WTC11 (cell line): ENCODE measurements around the gene DDX51. TPM values are rescaled to one million over a fixed set of nuclear protein-coding genes. Genes with fewer than 3 reads are reported as not detected.

Source experiments
- ATAC-seq: fragments of 200-7000 bp; cut with Tn5 transposase; 2 replicates; pipeline ENCODE4 v1.10.0; 2021; ENCODE audit warnings: mild to moderate bottlenecking, moderate library complexity
- CTCF ChIA-PET: fragments of 300-600 bp; sonication (Branson Sonifier 250); formaldehyde crosslinking; loops from one replicate; lab custom pipeline; 2021; ENCODE audit warnings: antibody characterized with exemption; lab: Charles Lee
- POLR2A ChIA-PET: fragments of 350-600 bp; sonication (Branson Sonifier 250); formaldehyde crosslinking; loops from one replicate; lab custom pipeline; 2021; ENCODE audit warnings: antibody characterized with exemption; lab: Charles Lee
- DNase-seq: peaks from one replicate; pipeline ENCODE4 v3.0.0; 2021; ENCODE audit warnings: low spot score
- H3K27ac Mint-ChIP-seq: 2 replicates; pipeline ENCODE4 v1.8.0; 2021; ENCODE audit warnings: mixed read lengths
- H3K27me3 Mint-ChIP-seq: 2 replicates; pipeline ENCODE4 v1.8.0; 2021; ENCODE audit warnings: low read depth, mild to moderate bottlenecking, moderate library complexity, mixed read lengths
- H3K36me3 Mint-ChIP-seq: 2 replicates; pipeline ENCODE4 v1.8.0; 2021; ENCODE audit warnings: mixed read lengths
- H3K4me1 Mint-ChIP-seq: 2 replicates; pipeline ENCODE4 v1.8.0; 2022; ENCODE audit warnings: mixed read lengths
- H3K4me3 Mint-ChIP-seq: 2 replicates; pipeline ENCODE4 v1.8.0; 2021; ENCODE audit warnings: mild to moderate bottlenecking, moderate library complexity, mixed read lengths
- H3K9me3 Mint-ChIP-seq: 2 replicates; pipeline ENCODE4 v1.8.0; 2021; ENCODE audit warnings: mixed read lengths
- FOXK1 ChIP-seq: sonication (generic); formaldehyde crosslinking; IDR thresholded peaks from 2 replicates; pipeline ENCODE4 v1.8.0; 2022; ENCODE audit warnings: mild to moderate bottlenecking, moderate library complexity, missing genetic modification reagents
- FOXP1 ChIP-seq: sonication (generic); formaldehyde crosslinking; IDR thresholded peaks from 2 replicates; pipeline ENCODE4 v1.8.0; 2022; ENCODE audit warnings: missing genetic modification reagents, mild to moderate bottlenecking, moderate library complexity, borderline replicate concordance
- GTF2I ChIP-seq: fragments of 250-450 bp; sonication (Bioruptor Pico); conservative IDR thresholded peaks from 2 replicates; pipeline ENCODE4 v1.4.0; 2021; ENCODE audit warnings: mild to moderate bottlenecking
- HMGA2 ChIP-seq: fragments of 250-450 bp; sonication (Bioruptor Pico); IDR thresholded peaks from 2 replicates; pipeline ENCODE4 v1.4.0; 2021; ENCODE audit warnings: mild to moderate bottlenecking, moderate library complexity
- MYBL2 ChIP-seq: sonication (generic); formaldehyde crosslinking; IDR thresholded peaks from 2 replicates; pipeline ENCODE4 v1.8.1; 2023; ENCODE audit warnings: mild to moderate bottlenecking, moderate library complexity, missing genetic modification reagents
- NFATC4 ChIP-seq: fragments of 250-450 bp; sonication (Bioruptor Pico); IDR thresholded peaks from 2 replicates; pipeline ENCODE4 v1.9.0; 2021; ENCODE audit warnings: mild to moderate bottlenecking
- NR1H2 ChIP-seq: sonication (generic); formaldehyde crosslinking; IDR thresholded peaks from 2 replicates; pipeline ENCODE4 v1.9.0; 2021; ENCODE audit warnings: mild to moderate bottlenecking, moderate library complexity, missing genetic modification reagents
- SMAD3 ChIP-seq: sonication (generic); formaldehyde crosslinking; IDR thresholded peaks from 2 replicates; pipeline ENCODE4 v1.8.0; 2022; ENCODE audit warnings: missing genetic modification reagents, mild to moderate bottlenecking, borderline replicate concordance
- SMAD4 ChIP-seq: sonication (generic); formaldehyde crosslinking; IDR thresholded peaks from 2 replicates; pipeline ENCODE4 v1.8.0; 2022; ENCODE audit warnings: mild to moderate bottlenecking, missing genetic modification reagents
- ZNF232 ChIP-seq: sonication (generic); formaldehyde crosslinking; IDR thresholded peaks from 2 replicates; pipeline ENCODE4 v1.8.0; 2022; ENCODE audit warnings: mild to moderate bottlenecking, missing genetic modification reagents
- ZNF396 ChIP-seq: fragments of 250-450 bp; sonication (Bioruptor Pico); IDR thresholded peaks from 2 replicates; pipeline ENCODE4 v1.8.0; 2021; ENCODE audit warnings: mild to moderate bottlenecking, moderate library complexity, borderline replicate concordance
- ZNF416 ChIP-seq: fragments of 250-450 bp; sonication (Bioruptor Pico); IDR thresholded peaks from 2 replicates; pipeline ENCODE4 v1.9.0; 2021; ENCODE audit warnings: mild to moderate bottlenecking, inconsistent platforms
- ZNF423 ChIP-seq: fragments of 250-450 bp; sonication (Bioruptor Pico); IDR thresholded peaks from 2 replicates; pipeline ENCODE4 v2.1.2; 2022; ENCODE audit warnings: mild to moderate bottlenecking, moderate library complexity
- ZNF671 ChIP-seq: fragments of 250-450 bp; sonication (Bioruptor Pico); IDR thresholded peaks from 2 replicates; pipeline ENCODE4 v1.8.0; 2021; ENCODE audit warnings: mild to moderate bottlenecking
- total RNA-seq: library from RNA; stranded (reverse); gene quantifications from 3 replicates; pipeline ENCODE4 v1.2.3, GENCODE V29; 2021
- TF ChIP-seq, protein P1 (sequence below): sonication (generic); formaldehyde crosslinking; IDR thresholded peaks from 2 replicates; pipeline ENCODE4 v1.8.0; 2022; ENCODE audit warnings: mild to moderate bottlenecking, missing genetic modification reagents
- TF ChIP-seq, protein P2 (sequence below): sonication (generic); formaldehyde crosslinking; IDR thresholded peaks from 2 replicates; pipeline ENCODE4 v1.8.0; 2023; ENCODE audit warnings: mild to moderate bottlenecking, missing genetic modification reagents
- TF ChIP-seq, protein P3 (sequence below): fragments of 250-450 bp; sonication (Bioruptor Pico); IDR thresholded peaks from 2 replicates; pipeline ENCODE4 v1.9.0; 2021; ENCODE audit warnings: moderate library complexity, mild to moderate bottlenecking, inconsistent platforms, borderline replicate concordance
- TF ChIP-seq, protein P4 (sequence below): sonication (generic); formaldehyde crosslinking; IDR thresholded peaks from 2 replicates; pipeline ENCODE4 v1.8.0; 2022; ENCODE audit warnings: mild to moderate bottlenecking, missing genetic modification reagents
- TF ChIP-seq, protein P5 (sequence below): sonication (generic); formaldehyde crosslinking; IDR thresholded peaks from 2 replicates; pipeline ENCODE4 v1.8.1; 2023; ENCODE audit warnings: mild to moderate bottlenecking, moderate library complexity, missing genetic modification reagents
- TF ChIP-seq, protein P6 (sequence below): fragments of 250-450 bp; sonication (Bioruptor Pico); IDR thresholded peaks from 2 replicates; pipeline ENCODE4 v1.9.0; 2021; ENCODE audit warnings: mild to moderate bottlenecking, borderline replicate concordance
- TF ChIP-seq, protein P7 (sequence below): sonication (generic); formaldehyde crosslinking; IDR thresholded peaks from 2 replicates; pipeline ENCODE4 v1.8.0; 2023; ENCODE audit warnings: missing genetic modification reagents

Gene DDX51
- total RNA-seq, 1 experiment from 2014 or later: 32.7 TPM

DNA sequence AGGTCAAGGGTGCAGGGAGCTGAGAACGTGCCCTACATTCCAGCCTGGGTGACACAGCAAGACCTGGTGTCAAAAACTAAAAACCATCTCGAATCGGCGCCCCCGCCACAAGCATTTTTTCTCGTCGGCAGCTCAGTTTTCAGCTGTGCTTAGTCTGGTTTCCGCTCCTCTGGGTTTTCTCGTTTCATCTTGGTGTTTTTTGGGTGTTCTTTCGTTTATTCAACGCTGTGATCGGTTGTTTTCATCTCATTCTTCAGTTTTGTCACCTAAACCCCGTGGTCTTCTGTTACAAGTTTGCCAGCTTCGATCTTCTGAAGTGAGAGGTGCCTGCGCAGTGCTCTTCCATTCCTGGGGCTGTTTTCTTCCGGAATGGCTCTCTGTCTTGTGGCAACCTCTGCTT, 41.6 kb upstream of the DDX51 start (continued):
- TF ChIP-seq, protein P1, sequence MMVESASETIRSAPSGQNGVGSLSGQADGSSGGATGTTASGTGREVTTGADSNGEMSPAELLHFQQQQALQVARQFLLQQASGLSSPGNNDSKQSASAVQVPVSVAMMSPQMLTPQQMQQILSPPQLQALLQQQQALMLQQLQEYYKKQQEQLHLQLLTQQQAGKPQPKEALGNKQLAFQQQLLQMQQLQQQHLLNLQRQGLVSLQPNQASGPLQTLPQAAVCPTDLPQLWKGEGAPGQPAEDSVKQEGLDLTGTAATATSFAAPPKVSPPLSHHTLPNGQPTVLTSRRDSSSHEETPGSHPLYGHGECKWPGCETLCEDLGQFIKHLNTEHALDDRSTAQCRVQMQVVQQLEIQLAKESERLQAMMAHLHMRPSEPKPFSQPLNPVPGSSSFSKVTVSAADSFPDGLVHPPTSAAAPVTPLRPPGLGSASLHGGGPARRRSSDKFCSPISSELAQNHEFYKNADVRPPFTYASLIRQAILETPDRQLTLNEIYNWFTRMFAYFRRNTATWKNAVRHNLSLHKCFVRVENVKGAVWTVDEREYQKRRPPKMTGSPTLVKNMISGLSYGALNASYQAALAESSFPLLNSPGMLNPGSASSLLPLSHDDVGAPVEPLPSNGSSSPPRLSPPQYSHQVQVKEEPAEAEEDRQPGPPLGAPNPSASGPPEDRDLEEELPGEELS (CRISPR knock-in tag): no peak
- no peak for TF ChIP-seq NFATC4 (CRISPR knock-in tag)
- TF ChIP-seq, protein P2, sequence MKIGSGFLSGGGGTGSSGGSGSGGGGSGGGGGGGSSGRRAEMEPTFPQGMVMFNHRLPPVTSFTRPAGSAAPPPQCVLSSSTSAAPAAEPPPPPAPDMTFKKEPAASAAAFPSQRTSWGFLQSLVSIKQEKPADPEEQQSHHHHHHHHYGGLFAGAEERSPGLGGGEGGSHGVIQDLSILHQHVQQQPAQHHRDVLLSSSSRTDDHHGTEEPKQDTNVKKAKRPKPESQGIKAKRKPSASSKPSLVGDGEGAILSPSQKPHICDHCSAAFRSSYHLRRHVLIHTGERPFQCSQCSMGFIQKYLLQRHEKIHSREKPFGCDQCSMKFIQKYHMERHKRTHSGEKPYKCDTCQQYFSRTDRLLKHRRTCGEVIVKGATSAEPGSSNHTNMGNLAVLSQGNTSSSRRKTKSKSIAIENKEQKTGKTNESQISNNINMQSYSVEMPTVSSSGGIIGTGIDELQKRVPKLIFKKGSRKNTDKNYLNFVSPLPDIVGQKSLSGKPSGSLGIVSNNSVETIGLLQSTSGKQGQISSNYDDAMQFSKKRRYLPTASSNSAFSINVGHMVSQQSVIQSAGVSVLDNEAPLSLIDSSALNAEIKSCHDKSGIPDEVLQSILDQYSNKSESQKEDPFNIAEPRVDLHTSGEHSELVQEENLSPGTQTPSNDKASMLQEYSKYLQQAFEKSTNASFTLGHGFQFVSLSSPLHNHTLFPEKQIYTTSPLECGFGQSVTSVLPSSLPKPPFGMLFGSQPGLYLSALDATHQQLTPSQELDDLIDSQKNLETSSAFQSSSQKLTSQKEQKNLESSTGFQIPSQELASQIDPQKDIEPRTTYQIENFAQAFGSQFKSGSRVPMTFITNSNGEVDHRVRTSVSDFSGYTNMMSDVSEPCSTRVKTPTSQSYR (CRISPR knock-in tag): no peak
- no peak for TF ChIP-seq NR1H2 (CRISPR knock-in tag)
- TF ChIP-seq, protein P3, sequence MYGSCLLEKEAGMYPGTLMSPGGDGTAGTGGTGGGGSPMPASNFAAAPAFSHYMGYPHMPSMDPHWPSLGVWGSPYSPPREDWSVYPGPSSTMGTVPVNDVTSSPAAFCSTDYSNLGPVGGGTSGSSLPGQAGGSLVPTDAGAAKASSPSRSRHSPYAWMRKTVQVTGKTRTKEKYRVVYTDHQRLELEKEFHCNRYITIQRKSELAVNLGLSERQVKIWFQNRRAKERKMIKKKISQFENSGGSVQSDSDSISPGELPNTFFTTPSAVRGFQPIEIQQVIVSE (CRISPR knock-in tag): no peak
- TF ChIP-seq SMAD3: no peak
- no peak for TF ChIP-seq ZNF671 (CRISPR knock-in tag)
- no peak for TF ChIP-seq FOXK1 (CRISPR knock-in tag)
- TF ChIP-seq, all 79 proteins: peak for 0

DNA sequence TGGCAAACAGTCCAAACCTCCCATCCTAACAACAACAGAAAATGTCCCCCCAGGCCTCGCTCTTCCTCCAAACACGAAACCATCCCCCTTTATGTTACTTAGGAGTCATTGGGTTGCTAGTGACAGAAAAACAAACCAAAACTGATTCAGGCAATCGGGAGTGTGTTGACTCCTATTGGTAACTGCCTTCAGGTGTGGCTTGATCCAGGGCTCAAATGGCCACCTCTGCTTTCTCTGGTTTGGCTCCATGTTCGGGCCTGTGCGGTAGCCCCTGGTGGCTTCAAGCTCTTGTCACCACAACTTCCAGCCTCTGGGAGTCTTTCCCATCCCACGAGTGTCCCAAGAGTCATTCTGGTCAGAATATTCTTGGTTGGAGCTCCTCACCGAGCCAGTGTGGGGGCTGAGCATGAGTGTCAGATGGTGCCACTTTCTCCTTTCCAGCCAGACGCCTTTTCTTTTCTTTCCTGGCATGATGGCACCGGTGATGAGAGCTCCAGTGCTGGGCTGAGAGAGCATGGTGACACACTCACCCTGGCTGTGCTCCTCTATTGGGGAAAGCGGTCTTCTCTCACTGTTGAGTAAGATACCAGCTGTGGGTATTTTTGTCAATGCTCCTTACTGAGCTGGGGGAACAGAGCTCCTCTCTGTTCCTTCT, 38.7 kb upstream of the DDX51 start:
- Mint-ChIP-seq H3K9me3 (peaks cover 16% of the 10 kb centered on the region), H3K36me3 (no peaks in the 10 kb centered on the region), H3K4me1 (peaks cover 12% of the 10 kb centered on the region), H3K27me3 (peaks cover 76% of the 10 kb centered on the region), H3K4me3 (no peak overlapping the region), H3K27ac (no peak overlapping the region)
- TF ChIP-seq, protein P4, sequence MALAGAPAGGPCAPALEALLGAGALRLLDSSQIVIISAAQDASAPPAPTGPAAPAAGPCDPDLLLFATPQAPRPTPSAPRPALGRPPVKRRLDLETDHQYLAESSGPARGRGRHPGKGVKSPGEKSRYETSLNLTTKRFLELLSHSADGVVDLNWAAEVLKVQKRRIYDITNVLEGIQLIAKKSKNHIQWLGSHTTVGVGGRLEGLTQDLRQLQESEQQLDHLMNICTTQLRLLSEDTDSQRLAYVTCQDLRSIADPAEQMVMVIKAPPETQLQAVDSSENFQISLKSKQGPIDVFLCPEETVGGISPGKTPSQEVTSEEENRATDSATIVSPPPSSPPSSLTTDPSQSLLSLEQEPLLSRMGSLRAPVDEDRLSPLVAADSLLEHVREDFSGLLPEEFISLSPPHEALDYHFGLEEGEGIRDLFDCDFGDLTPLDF: no peak
- TF ChIP-seq ZNF396 (CRISPR knock-in tag) (no peak), SMAD4 (CRISPR knock-in tag) (no peak), GTF2I (CRISPR knock-in tag) (no peak), ZNF232 (CRISPR knock-in tag) (no peak), ZNF416 (CRISPR knock-in tag) (no peak), HMGA2 (CRISPR knock-in tag) (no peak), FOXP1 (CRISPR knock-in tag) (no peak), ZNF423 (CRISPR knock-in tag) (no peak), MYBL2 (CRISPR knock-in tag) (no peak)
- TF ChIP-seq, protein P5, sequence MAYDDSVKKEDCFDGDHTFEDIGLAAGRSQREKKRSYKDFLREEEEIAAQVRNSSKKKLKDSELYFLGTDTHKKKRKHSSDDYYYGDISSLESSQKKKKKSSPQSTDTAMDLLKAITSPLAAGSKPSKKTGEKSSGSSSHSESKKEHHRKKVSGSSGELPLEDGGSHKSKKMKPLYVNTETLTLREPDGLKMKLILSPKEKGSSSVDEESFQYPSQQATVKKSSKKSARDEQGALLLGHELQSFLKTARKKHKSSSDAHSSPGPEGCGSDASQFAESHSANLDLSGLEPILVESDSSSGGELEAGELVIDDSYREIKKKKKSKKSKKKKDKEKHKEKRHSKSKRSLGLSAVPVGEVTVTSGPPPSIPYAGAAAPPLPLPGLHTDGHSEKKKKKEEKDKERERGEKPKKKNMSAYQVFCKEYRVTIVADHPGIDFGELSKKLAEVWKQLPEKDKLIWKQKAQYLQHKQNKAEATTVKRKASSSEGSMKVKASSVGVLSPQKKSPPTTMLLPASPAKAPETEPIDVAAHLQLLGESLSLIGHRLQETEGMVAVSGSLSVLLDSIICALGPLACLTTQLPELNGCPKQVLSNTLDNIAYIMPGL (CRISPR knock-in tag): no peak
- TF ChIP-seq, protein P6, sequence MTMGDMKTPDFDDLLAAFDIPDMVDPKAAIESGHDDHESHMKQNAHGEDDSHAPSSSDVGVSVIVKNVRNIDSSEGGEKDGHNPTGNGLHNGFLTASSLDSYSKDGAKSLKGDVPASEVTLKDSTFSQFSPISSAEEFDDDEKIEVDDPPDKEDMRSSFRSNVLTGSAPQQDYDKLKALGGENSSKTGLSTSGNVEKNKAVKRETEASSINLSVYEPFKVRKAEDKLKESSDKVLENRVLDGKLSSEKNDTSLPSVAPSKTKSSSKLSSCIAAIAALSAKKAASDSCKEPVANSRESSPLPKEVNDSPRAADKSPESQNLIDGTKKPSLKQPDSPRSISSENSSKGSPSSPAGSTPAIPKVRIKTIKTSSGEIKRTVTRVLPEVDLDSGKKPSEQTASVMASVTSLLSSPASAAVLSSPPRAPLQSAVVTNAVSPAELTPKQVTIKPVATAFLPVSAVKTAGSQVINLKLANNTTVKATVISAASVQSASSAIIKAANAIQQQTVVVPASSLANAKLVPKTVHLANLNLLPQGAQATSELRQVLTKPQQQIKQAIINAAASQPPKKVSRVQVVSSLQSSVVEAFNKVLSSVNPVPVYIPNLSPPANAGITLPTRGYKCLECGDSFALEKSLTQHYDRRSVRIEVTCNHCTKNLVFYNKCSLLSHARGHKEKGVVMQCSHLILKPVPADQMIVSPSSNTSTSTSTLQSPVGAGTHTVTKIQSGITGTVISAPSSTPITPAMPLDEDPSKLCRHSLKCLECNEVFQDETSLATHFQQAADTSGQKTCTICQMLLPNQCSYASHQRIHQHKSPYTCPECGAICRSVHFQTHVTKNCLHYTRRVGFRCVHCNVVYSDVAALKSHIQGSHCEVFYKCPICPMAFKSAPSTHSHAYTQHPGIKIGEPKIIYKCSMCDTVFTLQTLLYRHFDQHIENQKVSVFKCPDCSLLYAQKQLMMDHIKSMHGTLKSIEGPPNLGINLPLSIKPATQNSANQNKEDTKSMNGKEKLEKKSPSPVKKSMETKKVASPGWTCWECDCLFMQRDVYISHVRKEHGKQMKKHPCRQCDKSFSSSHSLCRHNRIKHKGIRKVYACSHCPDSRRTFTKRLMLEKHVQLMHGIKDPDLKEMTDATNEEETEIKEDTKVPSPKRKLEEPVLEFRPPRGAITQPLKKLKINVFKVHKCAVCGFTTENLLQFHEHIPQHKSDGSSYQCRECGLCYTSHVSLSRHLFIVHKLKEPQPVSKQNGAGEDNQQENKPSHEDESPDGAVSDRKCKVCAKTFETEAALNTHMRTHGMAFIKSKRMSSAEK: no peak
- TF ChIP-seq, protein P7, sequence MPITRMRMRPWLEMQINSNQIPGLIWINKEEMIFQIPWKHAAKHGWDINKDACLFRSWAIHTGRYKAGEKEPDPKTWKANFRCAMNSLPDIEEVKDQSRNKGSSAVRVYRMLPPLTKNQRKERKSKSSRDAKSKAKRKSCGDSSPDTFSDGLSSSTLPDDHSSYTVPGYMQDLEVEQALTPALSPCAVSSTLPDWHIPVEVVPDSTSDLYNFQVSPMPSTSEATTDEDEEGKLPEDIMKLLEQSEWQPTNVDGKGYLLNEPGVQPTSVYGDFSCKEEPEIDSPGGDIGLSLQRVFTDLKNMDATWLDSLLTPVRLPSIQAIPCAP (CRISPR knock-in tag): no peak
- ATAC-seq: no peak
- no peak for DNase-seq
- ChIA-PET CTCF (interaction anchor here (1.0 kb wide), 3 partner anchors 11 to 29 kb away, joined by 3 to 4 read pairs (median 3); no protein-coding TSS in a partner anchor), POLR2A (no interaction called here)
